Osteoblast (primary cell): ENCODE measurements around the gene ASPHD1. TPM values are rescaled to one million over a fixed set of nuclear protein-coding genes. Genes with fewer than 3 reads are reported as not detected.

ENCODE experiments used
- DNase-seq: peaks from one replicate; pipeline ENCODE4 v3.0.0; 2011; ENCODE audit warnings: low spot score, mixed read lengths; ENCODE audit not compliant: insufficient read length; ENCODE audit errors: missing footprints
- H2AFZ ChIP-seq: 2 replicates; pipeline ENCODE4 v1.6.0; 2011; ENCODE audit warnings: mild to moderate bottlenecking, low read length
- H3K27ac ChIP-seq: 2 replicates; pipeline ENCODE4 v1.5.1; 2011; ENCODE audit warnings: mild to moderate bottlenecking, low read depth, low read length, moderate library complexity
- H3K27me3 ChIP-seq: 2 replicates; pipeline ENCODE4 v1.6.0; 2012; ENCODE audit warnings: mild to moderate bottlenecking, control low read depth, inconsistent platforms, low read length, moderate library complexity; ENCODE audit not compliant: insufficient read depth
- H3K36me3 ChIP-seq: 2 replicates; pipeline ENCODE4 v1.5.1; 2011; ENCODE audit warnings: mild to moderate bottlenecking, low read length, control low read depth, moderate library complexity; ENCODE audit not compliant: insufficient read depth
- H3K4me1 ChIP-seq: 2 replicates; pipeline ENCODE4 v1.5.1; 2011; ENCODE audit warnings: mild to moderate bottlenecking, low read length, control low read depth, moderate library complexity; ENCODE audit not compliant: insufficient read depth
- H3K4me2 ChIP-seq: 2 replicates; pipeline ENCODE4 v1.6.0; 2011; ENCODE audit warnings: mild to moderate bottlenecking, low read length; ENCODE audit not compliant: insufficient read depth
- H3K4me3 ChIP-seq: fragments of 200-600 bp; sonication (generic); 3 replicates; pipeline ENCODE4 v1.5.1; 2012; ENCODE audit warnings: mild to moderate bottlenecking, low read length, inconsistent platforms; ENCODE audit not compliant: insufficient read depth
- H3K79me2 ChIP-seq: 2 replicates; pipeline ENCODE4 v1.6.0; 2012; ENCODE audit warnings: mild to moderate bottlenecking, low read length, control low read depth, inconsistent platforms; ENCODE audit not compliant: insufficient read depth
- H3K9me3 ChIP-seq: 2 replicates; pipeline ENCODE4 v1.5.1; 2011; ENCODE audit warnings: low read depth, low read length, control low read depth
- H4K20me1 ChIP-seq: 2 replicates; pipeline ENCODE4 v1.6.0; 2012; ENCODE audit warnings: mild to moderate bottlenecking, low read length, control low read depth; ENCODE audit not compliant: insufficient read depth
- CTCF ChIP-seq: IDR thresholded peaks from 2 replicates; pipeline ENCODE4 v1.5.1; 2011; ENCODE audit warnings: mild to moderate bottlenecking, low read depth, low read length, moderate library complexity; ENCODE audit errors: extremely low read depth
- total RNA-seq: library from RNA; depleted of rRNA; stranded (reverse); fragments of >200 nt; gene quantifications from 2 replicates; pipeline ENCODE4 v1.2.3, GENCODE V29; 2012

Gene ASPHD1
- total RNA-seq, 1 donor, result 1.8 TPM

GRCh38 chr16:29947897-29948296 lies 47.6 kb downstream of the ASPHD1 start:
- no peaks in the 10 kb centered on the region for H3K9me3 ChIP-seq
- H4K20me1 ChIP-seq, result no peaks in the 10 kb centered on the region
- no peaks in the 10 kb centered on the region for H3K79me2 ChIP-seq
- H3K4me3 ChIP-seq, result no peak overlapping the region
- H3K27me3 ChIP-seq, result no peaks in the 10 kb centered on the region
- DNase-seq, result no peak
- peaks cover 13% of the 10 kb centered on the region for H3K4me1 ChIP-seq
- H3K36me3 ChIP-seq, result no peaks in the 10 kb centered on the region
- H2AFZ ChIP-seq, result no peak overlapping the region
- no peak overlapping the region for H3K4me2 ChIP-seq
- TF ChIP-seq CTCF, result no peak
- no peak overlapping the region for H3K27ac ChIP-seq

GRCh38 chr16:29950806-29951461 lies 50.6 kb downstream of the ASPHD1 start:
- Histone ChIP-seq H3K9me3 (no peaks in the 10 kb centered on the region), H3K36me3 (no peaks in the 10 kb centered on the region), H3K4me1 (no peaks in the 10 kb centered on the region), H3K4me2 (no peak overlapping the region), H3K27me3 (no peaks in the 10 kb centered on the region), H3K79me2 (no peaks in the 10 kb centered on the region), H4K20me1 (no peaks in the 10 kb centered on the region), H3K27ac (no peak overlapping the region), H2AFZ (no peak overlapping the region), H3K4me3 (no peak overlapping the region)
- TF ChIP-seq CTCF, result no peak
- no peak for DNase-seq

GRCh38 chr16:29951625-29952365 lies 51.5 kb downstream of the ASPHD1 start:
- Histone ChIP-seq H3K79me2 (no peaks in the 10 kb centered on the region), H3K27ac (no peak overlapping the region), H3K4me2 (no peak overlapping the region), H3K9me3 (no peaks in the 10 kb centered on the region), H3K4me1 (no peaks in the 10 kb centered on the region), H2AFZ (no peak overlapping the region), H3K4me3 (no peak overlapping the region), H3K27me3 (no peaks in the 10 kb centered on the region), H3K36me3 (no peaks in the 10 kb centered on the region), H4K20me1 (no peaks in the 10 kb centered on the region)
- no peak for DNase-seq
- no peak for TF ChIP-seq CTCF

Other genes starting within 250 kb of the ASPHD1 start
- gene SPN, start 237.2 kb upstream of the ASPHD1 start, total RNA-seq, result under 0.01 TPM in 1 of 2 replicates, not detected in the other
- gene QPRT, start 221.3 kb upstream of the ASPHD1 start, total RNA-seq, result 18.0 and 19.5 TPM in 2 replicates
- 0.59 and 0.72 TPM in 2 replicates for gene C16orf54, start 154.5 kb upstream of the ASPHD1 start, total RNA-seq
- gene ZG16, start 122.2 kb upstream of the ASPHD1 start, total RNA-seq, result not detected in 2 replicates
- 8.3 and 12.4 TPM in 2 replicates for gene KIF22, start 109.7 kb upstream of the ASPHD1 start, total RNA-seq
- 221 and 267 TPM in 2 replicates for gene MAZ, start 94.0 kb upstream of the ASPHD1 start, total RNA-seq
- 1.4 and 4.1 TPM in 2 replicates for gene PRRT2, start 88.3 kb upstream of the ASPHD1 start, total RNA-seq
- gene PAGR1, start 84.3 kb upstream of the ASPHD1 start, total RNA-seq, result 16.8 and 19.9 TPM in 2 replicates
- 273 and 274 TPM in 2 replicates for gene MVP, start 80.0 kb upstream of the ASPHD1 start, total RNA-seq
- gene CDIPT, start 37.3 kb upstream of the ASPHD1 start, total RNA-seq, result 105 and 107 TPM in 2 replicates
- gene SEZ6L2, start 938 bp upstream of the ASPHD1 start, total RNA-seq, result 1.5 and 2.9 TPM in 2 replicates
- 8.5 and 11.9 TPM in 2 replicates for gene KCTD13, start 25.7 kb downstream of the ASPHD1 start, total RNA-seq
- 74.3 and 84.0 TPM in 2 replicates for gene TMEM219, start 61.6 kb downstream of the ASPHD1 start, total RNA-seq
- 37.1 and 39.1 TPM in 2 replicates for gene TAOK2, start 73.4 kb downstream of the ASPHD1 start, total RNA-seq
- 3.5 and 5.8 TPM in 2 replicates for gene HIRIP3, start 95.1 kb downstream of the ASPHD1 start, total RNA-seq
- 14.5 and 16.8 TPM in 2 replicates for gene INO80E, start 95.8 kb downstream of the ASPHD1 start, total RNA-seq
- gene DOC2A, start 110.5 kb downstream of the ASPHD1 start, total RNA-seq, result not detected in 2 replicates
- gene C16orf92, start 122.7 kb downstream of the ASPHD1 start, total RNA-seq, result not detected in 2 replicates
- 0.36 TPM in 1 of 2 replicates, not detected in the other for gene TLCD3B, start 130.8 kb downstream of the ASPHD1 start, total RNA-seq
- gene ALDOA, start 165.3 kb downstream of the ASPHD1 start, total RNA-seq, result 579 and 705 TPM in 2 replicates
- gene PPP4C, start 175.5 kb downstream of the ASPHD1 start, total RNA-seq, result 175 and 178 TPM in 2 replicates
- gene TBX6, start 191.4 kb downstream of the ASPHD1 start, total RNA-seq, result 0.29 and 0.36 TPM in 2 replicates
- gene YPEL3, start 195.7 kb downstream of the ASPHD1 start, total RNA-seq, result 28.2 and 31.2 TPM in 2 replicates
- 0.36 and 0.88 TPM in 2 replicates for gene GDPD3, start 213.0 kb downstream of the ASPHD1 start, total RNA-seq
- 40.2 and 40.7 TPM in 2 replicates for gene MAPK3, start 222.7 kb downstream of the ASPHD1 start, total RNA-seq